Breast epithelium (tissue), 4 donors: Measurements from ENCODE around the gene FRMPD4. TPM values are rescaled to one million over a fixed set of nuclear protein-coding genes. Genes with fewer than 3 reads are reported as not detected.

Experiments
- DNase-seq, 2 donors: peaks; one replicate each; pipeline ENCODE4 v3.0.0-alpha.2; 2019; ENCODE audit warnings: low spot score in 2 of 2
- H3K27ac ChIP-seq, 2 donors: fragments of 200-600 bp; sonication (generic) in 1 of 2; one replicate each; pipeline ENCODE4 v1.5.1; 2016 to 2019; ENCODE audit warnings: mild to moderate bottlenecking in 1 of 2
- H3K27me3 ChIP-seq, 2 donors: fragments of 200-600 bp; sonication (generic) in 1 of 2; one replicate each; pipeline versions ENCODE4 v1.5.1 to v1.6.0; 2017 to 2019; ENCODE audit warnings: control low read depth in 1 of 2, mild to moderate bottlenecking in 1 of 2
- H3K36me3 ChIP-seq: fragments of 200-600 bp; one replicate; pipeline ENCODE4 v1.5.1; 2019
- H3K4me1 ChIP-seq, 2 donors: fragments of 200-600 bp; sonication (generic); one replicate each; pipeline ENCODE4 v1.5.1; 2016 to 2019; ENCODE audit warnings: control low read depth in 1 of 2
- H3K4me3 ChIP-seq, 3 donors: fragments of 200-600 bp; sonication (generic); 1 replicate in 2 of 3; 2 replicates in 1 of 3; pipeline ENCODE4 v1.5.1; 2016 to 2019; ENCODE audit warnings: mild to moderate bottlenecking in 3 of 3, moderate library complexity in 2 of 3
- H3K9me3 ChIP-seq, 2 donors: fragments of 200-600 bp; sonication (generic) in 1 of 2; one replicate each; pipeline ENCODE4 v1.5.1; 2016 to 2019; ENCODE audit warnings: control low read depth in 1 of 2
- POLR2A ChIP-seq: fragments of 450-650 bp; IDR thresholded peaks from one replicate; pipeline ENCODE4 v1.6.1; 2016; ENCODE audit warnings: antibody characterized with exemption, mild to moderate bottlenecking, moderate library complexity
- POLR2AphosphoS5 ChIP-seq, 3 donors: sonication (generic); formaldehyde crosslinking; IDR thresholded peaks; one replicate each; pipeline ENCODE4 v1.6.1; 2017; ENCODE audit warnings: antibody characterized with exemption in 3 of 3
- intact Hi-C: fragments of 100-400 bp; cut with DNase I; formaldehyde crosslinking; loops from one replicate; pipeline ENCODE4 v1.15.1; 2023; ENCODE audit warnings: low total_unique reads
- total RNA-seq, 3 donors: library from RNA; depleted of rRNA; stranded (reverse); fragments of >200 nt; gene quantifications; one replicate each; pipeline ENCODE4 v1.1.0, GENCODE V29; 2016
- TF ChIP-seq, protein P1 (sequence below), 3 donors: fragments of 450-650 bp; IDR thresholded peaks; one replicate each; pipeline ENCODE4 v1.5.1; 2016 to 2017; ENCODE audit warnings: antibody characterized with exemption in 3 of 3, mild to moderate bottlenecking in 3 of 3, moderate library complexity in 3 of 3

FRMPD4 gene
- total RNA-seq, 3 donors from 2014 or later, result under 0.01 TPM

GRCh38 chrX:12308420-12308819 lies 170.1 kb downstream of the FRMPD4 start:
- H3K4me3 ChIP-seq, result no peak overlapping the region
- H3K4me1 ChIP-seq, result no peaks in the 10 kb centered on the region
- no peak for DNase-seq
- peaks cover 0 to 28% of the 10 kb centered on the region in 2 donors for H3K27me3 ChIP-seq
- H3K27ac ChIP-seq, result no peak overlapping the region
- H3K9me3 ChIP-seq, result no peaks in the 10 kb centered on the region
- TF ChIP-seq, protein P1, sequence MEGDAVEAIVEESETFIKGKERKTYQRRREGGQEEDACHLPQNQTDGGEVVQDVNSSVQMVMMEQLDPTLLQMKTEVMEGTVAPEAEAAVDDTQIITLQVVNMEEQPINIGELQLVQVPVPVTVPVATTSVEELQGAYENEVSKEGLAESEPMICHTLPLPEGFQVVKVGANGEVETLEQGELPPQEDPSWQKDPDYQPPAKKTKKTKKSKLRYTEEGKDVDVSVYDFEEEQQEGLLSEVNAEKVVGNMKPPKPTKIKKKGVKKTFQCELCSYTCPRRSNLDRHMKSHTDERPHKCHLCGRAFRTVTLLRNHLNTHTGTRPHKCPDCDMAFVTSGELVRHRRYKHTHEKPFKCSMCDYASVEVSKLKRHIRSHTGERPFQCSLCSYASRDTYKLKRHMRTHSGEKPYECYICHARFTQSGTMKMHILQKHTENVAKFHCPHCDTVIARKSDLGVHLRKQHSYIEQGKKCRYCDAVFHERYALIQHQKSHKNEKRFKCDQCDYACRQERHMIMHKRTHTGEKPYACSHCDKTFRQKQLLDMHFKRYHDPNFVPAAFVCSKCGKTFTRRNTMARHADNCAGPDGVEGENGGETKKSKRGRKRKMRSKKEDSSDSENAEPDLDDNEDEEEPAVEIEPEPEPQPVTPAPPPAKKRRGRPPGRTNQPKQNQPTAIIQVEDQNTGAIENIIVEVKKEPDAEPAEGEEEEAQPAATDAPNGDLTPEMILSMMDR (IDR thresholded peaks at IDR 0.05), result no peak
- no peak for TF ChIP-seq POLR2A
- TF ChIP-seq POLR2AphosphoS5 (IDR thresholded peaks at IDR 0.05), result no peak
- intact Hi-C loops, result no loop called here
- no peaks in the 10 kb centered on the region for H3K36me3 ChIP-seq

DNA sequence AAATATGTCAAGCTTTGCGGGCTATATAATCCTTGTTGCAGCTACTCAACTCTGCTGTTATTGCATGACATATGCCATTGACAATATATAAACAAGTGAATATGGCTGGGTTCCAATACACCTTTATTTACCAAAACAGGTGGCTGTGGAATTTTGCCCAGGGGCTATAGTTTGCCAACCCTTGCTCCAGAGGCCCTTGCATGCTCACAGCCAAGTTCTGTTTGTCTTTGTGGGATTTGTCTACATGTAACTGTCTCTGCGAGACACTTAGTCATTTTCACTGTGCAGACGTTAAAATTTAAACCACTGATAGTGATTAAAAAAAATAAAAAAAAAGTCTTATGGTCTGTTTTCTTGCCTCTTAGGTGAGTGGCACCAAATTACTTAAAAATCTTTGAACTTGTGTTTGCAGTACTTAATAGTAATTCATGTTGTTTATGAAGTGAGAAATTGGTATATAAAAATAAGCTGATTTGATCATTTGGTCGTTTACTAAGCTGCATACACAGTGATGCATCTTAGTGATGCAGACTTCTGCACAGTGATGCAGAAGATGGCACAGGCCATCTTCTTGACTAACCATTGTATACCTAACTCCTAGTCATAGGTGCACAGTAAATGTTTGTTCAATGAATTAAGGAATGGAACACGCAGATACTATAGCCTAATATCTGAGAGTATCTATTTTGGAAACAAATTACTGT lies 170.9 kb downstream of the FRMPD4 start:
- TF ChIP-seq, protein P1 (IDR thresholded peaks at IDR 0.05), result no peak
- no peak for TF ChIP-seq POLR2AphosphoS5 (IDR thresholded peaks at IDR 0.05)
- no peak for TF ChIP-seq POLR2A
- Histone ChIP-seq H3K27ac (no peak overlapping the region), H3K4me1 (no peaks in the 10 kb centered on the region), H3K9me3 (no peaks in the 10 kb centered on the region), H3K4me3 (no peak overlapping the region), H3K36me3 (no peaks in the 10 kb centered on the region), H3K27me3 (peaks cover 0 to 30% of the 10 kb centered on the region in 2 donors)
- no peak for DNase-seq
- intact Hi-C loops, result no loop called here

- no peak for TF ChIP-seq POLR2A
- H3K4me3 ChIP-seq, result no peak overlapping the region
- H3K4me1 ChIP-seq, result no peaks in the 10 kb centered on the region
- peaks cover 0 to 29% of the 10 kb centered on the region in 2 donors for H3K27me3 ChIP-seq
- no peaks in the 10 kb centered on the region for H3K9me3 ChIP-seq
- intact Hi-C loops, result no loop called here
- H3K36me3 ChIP-seq, result no peaks in the 10 kb centered on the region
- DNase-seq, result no peak
- no peak overlapping the region for H3K27ac ChIP-seq
Observed at GRCh38 chrX:12309744-12310076, 171.4 kb downstream of the FRMPD4 start.

- TF ChIP-seq POLR2AphosphoS5 (IDR thresholded peaks at IDR 0.05), result no peak
- TF ChIP-seq POLR2A, result no peak
- TF ChIP-seq, protein P1 (IDR thresholded peaks at IDR 0.05), result no peak
- intact Hi-C loops, result no loop called here
Observed at GRCh38 chrX:12314651-12315050, 176.4 kb downstream of the FRMPD4 start.

DNA sequence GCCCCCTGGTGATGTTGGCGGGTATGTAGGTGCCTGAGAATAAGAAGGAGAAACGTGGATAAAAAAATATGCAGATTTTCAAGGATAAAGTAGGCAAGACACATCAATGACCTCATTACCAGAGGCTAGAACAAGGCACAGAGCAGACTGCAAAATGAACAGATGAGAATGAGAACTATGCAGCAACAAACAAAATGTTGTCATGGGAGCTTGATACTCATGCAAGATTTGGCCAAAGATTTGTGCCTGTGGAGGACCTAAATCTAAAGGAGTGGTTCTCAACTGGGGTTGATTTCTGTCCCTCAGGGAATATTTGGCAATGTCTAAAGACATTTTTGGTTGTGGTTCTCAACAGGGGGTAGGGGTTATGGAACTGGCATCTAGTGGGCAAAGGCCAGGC lies 177.3 kb downstream of the FRMPD4 start:
- Histone ChIP-seq H3K4me1 (no peaks in the 10 kb centered on the region), H3K27ac (no peak overlapping the region), H3K9me3 (no peaks in the 10 kb centered on the region), H3K36me3 (no peaks in the 10 kb centered on the region), H3K4me3 (no peak overlapping the region), H3K27me3 (peaks cover 0 to 32% of the 10 kb centered on the region in 2 donors)
- TF ChIP-seq, protein P1 (IDR thresholded peaks at IDR 0.05), result no peak
- TF ChIP-seq POLR2AphosphoS5 (IDR thresholded peaks at IDR 0.05), result no peak
- no peak for TF ChIP-seq POLR2A
- DNase-seq, result no peak
- intact Hi-C loops, result no loop called here

More at GRCh38 chrX:12314651-12315050, 176.4 kb downstream of the FRMPD4 start:
- no peak for DNase-seq
- peaks cover 0 to 27% of the 10 kb centered on the region in 2 donors for H3K27me3 ChIP-seq
- no peaks in the 10 kb centered on the region for H3K36me3 ChIP-seq
- H3K4me1 ChIP-seq, result no peaks in the 10 kb centered on the region
- H3K9me3 ChIP-seq, result no peaks in the 10 kb centered on the region
- no peak overlapping the region for H3K27ac ChIP-seq
- H3K4me3 ChIP-seq, result no peak overlapping the region
